H1 (cell line): ENCODE measurements around the gene PRPF6. TPM values are rescaled to one million over a fixed set of nuclear protein-coding genes. Genes with fewer than 3 reads are reported as not detected.

Experiments used
- BRCA1 ChIP-seq: IDR thresholded peaks from 2 replicates; pipeline ENCODE4 v1.6.1; 2012; ENCODE audit warnings: low read depth, low read length, improper control_type of control experiment
- HDAC6 ChIP-seq: IDR thresholded peaks from one replicate; pipeline ENCODE4 v1.7.1; 2012; ENCODE audit warnings: low read depth, mild to moderate bottlenecking, inconsistent platforms, low read length, moderate library complexity
- POU5F1 ChIP-seq: IDR thresholded peaks from 2 replicates; pipeline ENCODE4 v1.6.1; 2011; ENCODE audit warnings: low read depth, mild to moderate bottlenecking, low read length, moderate library complexity
- SP4 ChIP-seq: IDR thresholded peaks from 2 replicates; pipeline ENCODE4 v1.6.1; 2012; ENCODE audit warnings: low read length, inconsistent platforms
- SRF ChIP-seq: IDR thresholded peaks from 2 replicates; pipeline ENCODE4 v1.6.1; 2011; ENCODE audit warnings: mild to moderate bottlenecking, low read depth, low read length, moderate library complexity
- SUZ12 ChIP-seq: fragments of 200-600 bp; sonication (generic); IDR thresholded peaks from 2 replicates; pipeline ENCODE4 v1.6.1; 2012; ENCODE audit warnings: mild to moderate bottlenecking, inconsistent platforms, low read length, moderate library complexity, mixed read lengths
- polyA plus RNA-seq, 7 experiments: library from polyadenylated mRNA; depleted of rRNA in 3 of 7; stranded (reverse) in 5 of 7; unstranded in 2 of 7; fragments of >200 nt in 5 of 7; fragments of 200-250 nt in 2 of 7; gene quantifications; 1 replicate in 5 of 7; 2 replicates in 1 of 7; 4 replicates in 1 of 7; pipeline versions ENCODE4 v1.2.1 to v1.2.3, GENCODE V29; 2011 to 2013; ENCODE audit warnings: missing spikeins in 2 of 7, mixed read lengths in 2 of 7
- total RNA-seq: library from RNA; stranded (reverse); fragmentation: NEBNext Ultra II Directional; extraction: Animal tissue kit (Norgen Biotek cat#: 25700); gene quantifications from 2 replicates; pipeline ENCODE4 v1.2.1, GENCODE V29; 2021
- TF ChIP-seq, protein P1 (sequence below): IDR thresholded peaks from 2 replicates; pipeline ENCODE4 v1.6.1; 2012; ENCODE audit warnings: low read length, inconsistent platforms
- TF ChIP-seq, protein P2 (sequence below), 3 experiments: IDR thresholded peaks; 1 replicate in 2 of 3; 2 replicates in 1 of 3; pipeline versions ENCODE4 v1.5.1 to v1.6.1; 2011; ENCODE audit warnings: low read length in 3 of 3, mild to moderate bottlenecking in 3 of 3, inconsistent platforms in 2 of 3, low read depth in 1 of 3, moderate library complexity in 1 of 3; ENCODE audit not compliant: insufficient read depth in 1 of 3; ENCODE audit errors: control extremely low read depth in 1 of 3

The PRPF6 gene
- total and polyA plus RNA-seq, 2 of the 8 experiments (the other 6 are each of a cell fraction or from before 2014, with no cell fraction given): 27.9 to 76.9 TPM

DNA sequence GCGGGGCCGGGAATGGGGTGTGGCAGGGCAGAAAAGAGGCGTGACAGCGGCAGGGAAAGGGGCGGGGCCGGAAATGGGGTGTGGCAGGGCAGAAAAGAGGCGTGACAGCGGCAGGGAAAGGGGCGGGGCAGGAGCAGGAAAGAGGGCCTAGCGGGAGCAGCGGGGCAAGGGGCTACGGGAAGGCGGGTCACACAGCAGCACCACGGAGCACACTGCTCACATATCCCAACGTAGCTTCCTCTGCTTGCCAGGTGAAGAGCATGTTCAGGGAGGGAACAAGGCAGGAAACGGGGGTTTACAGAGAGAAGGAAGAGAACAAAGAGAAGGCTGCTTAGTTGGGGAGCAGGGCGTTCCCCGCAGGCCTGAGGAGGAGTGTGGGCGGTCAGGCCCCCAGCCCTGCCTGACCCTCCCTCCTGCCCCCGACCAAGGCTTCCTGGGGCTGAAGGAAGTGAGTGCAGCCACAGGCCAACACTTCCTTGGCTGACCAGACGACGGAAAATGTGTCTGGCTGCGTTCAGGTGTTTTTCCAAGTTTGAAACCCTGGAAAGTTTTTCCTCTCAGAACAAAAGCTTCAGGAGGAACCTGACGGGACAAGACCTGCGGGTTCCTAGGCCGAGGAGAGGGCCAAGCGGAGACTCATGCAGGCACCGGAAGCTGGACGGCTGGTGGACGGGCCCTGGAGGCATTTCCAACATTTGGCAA lies 38.5 kb upstream of the PRPF6 start (continued):
- TF ChIP-seq SUZ12 (no peak), HDAC6 (no peak), SP4 (peak; percentile 90; the same call in 1 of the 2 replicates), POU5F1 (no peak), BRCA1 (no peak), SRF (no peak)
- TF ChIP-seq, protein P1, sequence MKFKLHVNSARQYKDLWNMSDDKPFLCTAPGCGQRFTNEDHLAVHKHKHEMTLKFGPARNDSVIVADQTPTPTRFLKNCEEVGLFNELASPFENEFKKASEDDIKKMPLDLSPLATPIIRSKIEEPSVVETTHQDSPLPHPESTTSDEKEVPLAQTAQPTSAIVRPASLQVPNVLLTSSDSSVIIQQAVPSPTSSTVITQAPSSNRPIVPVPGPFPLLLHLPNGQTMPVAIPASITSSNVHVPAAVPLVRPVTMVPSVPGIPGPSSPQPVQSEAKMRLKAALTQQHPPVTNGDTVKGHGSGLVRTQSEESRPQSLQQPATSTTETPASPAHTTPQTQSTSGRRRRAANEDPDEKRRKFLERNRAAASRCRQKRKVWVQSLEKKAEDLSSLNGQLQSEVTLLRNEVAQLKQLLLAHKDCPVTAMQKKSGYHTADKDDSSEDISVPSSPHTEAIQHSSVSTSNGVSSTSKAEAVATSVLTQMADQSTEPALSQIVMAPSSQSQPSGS: no peak
- TF ChIP-seq, protein P2, sequence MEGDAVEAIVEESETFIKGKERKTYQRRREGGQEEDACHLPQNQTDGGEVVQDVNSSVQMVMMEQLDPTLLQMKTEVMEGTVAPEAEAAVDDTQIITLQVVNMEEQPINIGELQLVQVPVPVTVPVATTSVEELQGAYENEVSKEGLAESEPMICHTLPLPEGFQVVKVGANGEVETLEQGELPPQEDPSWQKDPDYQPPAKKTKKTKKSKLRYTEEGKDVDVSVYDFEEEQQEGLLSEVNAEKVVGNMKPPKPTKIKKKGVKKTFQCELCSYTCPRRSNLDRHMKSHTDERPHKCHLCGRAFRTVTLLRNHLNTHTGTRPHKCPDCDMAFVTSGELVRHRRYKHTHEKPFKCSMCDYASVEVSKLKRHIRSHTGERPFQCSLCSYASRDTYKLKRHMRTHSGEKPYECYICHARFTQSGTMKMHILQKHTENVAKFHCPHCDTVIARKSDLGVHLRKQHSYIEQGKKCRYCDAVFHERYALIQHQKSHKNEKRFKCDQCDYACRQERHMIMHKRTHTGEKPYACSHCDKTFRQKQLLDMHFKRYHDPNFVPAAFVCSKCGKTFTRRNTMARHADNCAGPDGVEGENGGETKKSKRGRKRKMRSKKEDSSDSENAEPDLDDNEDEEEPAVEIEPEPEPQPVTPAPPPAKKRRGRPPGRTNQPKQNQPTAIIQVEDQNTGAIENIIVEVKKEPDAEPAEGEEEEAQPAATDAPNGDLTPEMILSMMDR (IDR thresholded peaks at IDR 0.05; ENCODE audit: control extremely low read depth in 1 of 3, insufficient read depth in 1 of 3, low read depth in 1 of 3, low read length in 3 of 3): no peak
- TF ChIP-seq, all 59 proteins: peak for 5
